SK-N-SH (cell line): ENCODE data around the gene PCAT6.

Experiments
- GABPA ChIP-seq: IDR thresholded peaks from 2 replicates; pipeline ENCODE4 v1.4.0; 2012; ENCODE audit warnings: low read depth, mild to moderate bottlenecking
- MXI1 ChIP-seq: IDR thresholded peaks from 2 replicates; pipeline ENCODE4 v1.6.1; 2012; ENCODE audit warnings: mild to moderate bottlenecking, low read depth, low read length, improper control_type of control experiment
- TF ChIP-seq, protein P1 (sequence below): fragments of 150-350 bp; IDR thresholded peaks from 2 replicates; pipeline ENCODE4 v1.6.1; 2017; ENCODE audit warnings: antibody characterized with exemption, low read length, low read depth, borderline replicate concordance

- TF ChIP-seq MXI1 (no peak), GABPA (no peak)
- TF ChIP-seq, protein P1, sequence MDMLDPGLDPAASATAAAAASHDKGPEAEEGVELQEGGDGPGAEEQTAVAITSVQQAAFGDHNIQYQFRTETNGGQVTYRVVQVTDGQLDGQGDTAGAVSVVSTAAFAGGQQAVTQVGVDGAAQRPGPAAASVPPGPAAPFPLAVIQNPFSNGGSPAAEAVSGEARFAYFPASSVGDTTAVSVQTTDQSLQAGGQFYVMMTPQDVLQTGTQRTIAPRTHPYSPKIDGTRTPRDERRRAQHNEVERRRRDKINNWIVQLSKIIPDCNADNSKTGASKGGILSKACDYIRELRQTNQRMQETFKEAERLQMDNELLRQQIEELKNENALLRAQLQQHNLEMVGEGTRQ, result no peak
Observed at GRCh38 chr1:202786804-202787203, 23.9 kb upstream of the PCAT6 start.
